ENCODE data around the gene MAGEA9B. TPM values are rescaled to one million over a fixed set of nuclear protein-coding genes. Genes with fewer than 3 reads are reported as not detected.
A peak's percentile ranks its signal among the peaks of the same experiment; 100 is the strongest.
"Not testable (repeated sequence)": the region's sequence is repeated elsewhere in the genome, so short reads cannot be mapped to it uniquely, and the experiment has no call there.

The MAGEA9B gene
- total and polyA plus RNA-seq, 10 of the 15 experiments (the other 5 are each of a cell fraction or from before 2014, with no cell fraction given), result 0.08 TPM; not detected in 9

DNA sequence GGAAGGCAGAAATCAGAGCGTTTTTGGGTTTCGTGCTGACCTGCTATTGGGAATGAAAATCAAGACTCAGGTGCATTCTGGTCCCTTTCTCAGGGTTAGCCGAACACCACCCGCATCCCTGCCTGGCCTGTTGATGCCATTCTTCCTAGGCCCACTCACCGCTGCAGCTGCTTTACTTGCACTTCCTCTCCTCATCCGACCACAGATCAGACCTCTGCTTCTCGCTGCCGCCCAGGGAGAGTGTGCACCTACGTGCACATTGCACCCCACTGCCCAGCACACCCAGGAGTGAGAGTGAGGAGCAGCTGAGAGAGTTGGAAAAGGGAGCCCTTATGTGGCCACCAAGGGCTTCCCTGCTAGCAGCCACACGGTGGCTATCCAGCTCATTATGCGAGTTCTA is 49.8 kb downstream of the MAGEA9B start:
- FAIRE-seq; H3K36me3 ChIP-seq (ENCODE audit: control insufficient read depth in 2 of 2, insufficient read depth in 2 of 2, low read length in 1 of 2); H3K9me3 ChIP-seq (replicated peaks; ENCODE audit: control insufficient read depth, insufficient read depth, low read length); H3K9ac ChIP-seq (ENCODE audit: control insufficient read depth, insufficient read depth, low read length); RAD21 ChIA-PET (ENCODE audit: unreplicated experiment); H3K79me2 ChIP-seq (ENCODE audit: control insufficient read depth, insufficient read depth, low read length); SMC1A ChIA-PET (ENCODE audit: uncharacterized antibody, unreplicated experiment); H3K4me2 ChIP-seq (ENCODE audit: control insufficient read depth, insufficient read depth); ATAC-seq; in situ Hi-C loops (cut with MboI); H3K27me3 ChIP-seq (replicated peaks in 1 of 2; ENCODE audit: control insufficient read depth in 2 of 2, insufficient read depth in 2 of 2, low read length in 1 of 2); H2AFZ ChIP-seq (ENCODE audit: control insufficient read depth, low read depth, low read length); H3K4me1 ChIP-seq (ENCODE audit: control insufficient read depth, insufficient read depth, low read length); CTCF ChIA-PET; H3K4me3 ChIP-seq; POLR2A ChIA-PET; BruUV-seq (replicated peaks); H4K20me1 ChIP-seq (ENCODE audit: control insufficient read depth, insufficient read depth); H3K27ac ChIP-seq (ENCODE audit: control insufficient read depth, insufficient read depth); DNase-seq (ENCODE audit: low read depth, low spot score): not testable (repeated sequence)
- intact Hi-C loops (cut with micrococcal nuclease; ENCODE audit: unreplicated experiment), result loop anchor here (10.0 kb wide), 3 partner anchors 287 to 1027 kb away; partner anchors contain the start of gene MTM1
- 42% methylated on average over 6 of the region's 11 CpGs for WGBS (ENCODE audit: insufficient coverage, insufficient replicate concordance, low lambda C conversion rate, missing lambda C conversion rate)
- TF ChIP-seq SPI1 (IDR thresholded peaks at IDR 0.05; ENCODE audit: borderline replicate concordance, insufficient read depth, low read depth, low read length), result peak; percentile 64

- RAD21 ChIA-PET (ENCODE audit: unreplicated experiment); H3K27me3 ChIP-seq (replicated peaks in 1 of 2; ENCODE audit: control insufficient read depth in 2 of 2, insufficient read depth in 2 of 2, low read length in 1 of 2); POLR2A ChIA-PET; H3K27ac ChIP-seq (ENCODE audit: control insufficient read depth, insufficient read depth); H3K9me3 ChIP-seq (replicated peaks; ENCODE audit: control insufficient read depth, insufficient read depth, low read length); in situ Hi-C loops (cut with MboI); DNase-seq (ENCODE audit: low read depth, low spot score); BruUV-seq (replicated peaks); H3K36me3 ChIP-seq (ENCODE audit: control insufficient read depth in 2 of 2, insufficient read depth in 2 of 2, low read length in 1 of 2); H2AFZ ChIP-seq (ENCODE audit: control insufficient read depth, low read depth, low read length); FAIRE-seq; H3K9ac ChIP-seq (ENCODE audit: control insufficient read depth, insufficient read depth, low read length); H4K20me1 ChIP-seq (ENCODE audit: control insufficient read depth, insufficient read depth); H3K4me1 ChIP-seq (ENCODE audit: control insufficient read depth, insufficient read depth, low read length); H3K4me3 ChIP-seq; H3K79me2 ChIP-seq (ENCODE audit: control insufficient read depth, insufficient read depth, low read length); ATAC-seq; SMC1A ChIA-PET (ENCODE audit: uncharacterized antibody, unreplicated experiment); H3K4me2 ChIP-seq (ENCODE audit: control insufficient read depth, insufficient read depth): not testable (repeated sequence)
- CTCF ChIA-PET, result interaction anchor here (1.3 kb wide), 1 partner anchor 7 kb away, joined by 3 read pairs; no protein-coding TSS in a partner anchor
- 13% methylated on average over 3 of the region's 3 CpGs for whole genome bisulfite sequencing (ENCODE audit: insufficient coverage, insufficient replicate concordance, low lambda C conversion rate, missing lambda C conversion rate)
- intact Hi-C loops (cut with micrococcal nuclease; ENCODE audit: unreplicated experiment), result loop anchor here (10.0 kb wide), 3 partner anchors 290 to 1030 kb away; partner anchors contain the start of gene MTM1
These were observed 52.2 kb downstream of the MAGEA9B start for GRCh38 chrX:149534926-149535602.

DNA sequence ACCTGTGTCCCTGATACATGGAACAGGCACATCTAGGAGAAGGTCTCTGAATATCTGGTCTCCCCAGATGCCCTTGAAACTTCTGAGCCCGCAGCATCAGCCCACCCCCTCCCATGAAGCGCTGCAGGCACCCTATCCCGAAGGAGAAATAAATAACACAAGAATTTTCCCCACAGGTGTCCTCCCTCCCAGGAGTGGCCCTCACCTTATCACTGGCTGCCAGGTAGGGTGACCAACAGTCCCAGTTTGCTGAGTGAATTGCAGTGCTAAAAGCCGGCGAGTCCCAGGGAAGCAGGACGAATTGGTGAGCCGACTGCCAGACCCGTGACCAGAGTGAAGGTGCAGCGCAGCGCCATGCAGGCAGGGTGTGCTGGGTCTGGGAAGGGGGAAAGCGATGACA is 53.3 kb downstream of the MAGEA9B start:
- H4K20me1 ChIP-seq (ENCODE audit: control insufficient read depth, insufficient read depth); H3K27me3 ChIP-seq (replicated peaks in 1 of 2; ENCODE audit: control insufficient read depth in 2 of 2, insufficient read depth in 2 of 2, low read length in 1 of 2); CTCF ChIA-PET; H3K79me2 ChIP-seq (ENCODE audit: control insufficient read depth, insufficient read depth, low read length); H3K36me3 ChIP-seq (ENCODE audit: control insufficient read depth in 2 of 2, insufficient read depth in 2 of 2, low read length in 1 of 2); in situ Hi-C loops (cut with MboI); H3K9ac ChIP-seq (ENCODE audit: control insufficient read depth, insufficient read depth, low read length); SMC1A ChIA-PET (ENCODE audit: uncharacterized antibody, unreplicated experiment); ATAC-seq; H3K4me1 ChIP-seq (ENCODE audit: control insufficient read depth, insufficient read depth, low read length); H3K9me3 ChIP-seq (replicated peaks; ENCODE audit: control insufficient read depth, insufficient read depth, low read length); BruUV-seq (replicated peaks); H2AFZ ChIP-seq (ENCODE audit: control insufficient read depth, low read depth, low read length); FAIRE-seq; H3K4me2 ChIP-seq (ENCODE audit: control insufficient read depth, insufficient read depth); RAD21 ChIA-PET (ENCODE audit: unreplicated experiment); DNase-seq (ENCODE audit: low read depth, low spot score); H3K27ac ChIP-seq (ENCODE audit: control insufficient read depth, insufficient read depth); POLR2A ChIA-PET; H3K4me3 ChIP-seq: not testable (repeated sequence)
- WGBS (ENCODE audit: insufficient coverage, insufficient replicate concordance, low lambda C conversion rate, missing lambda C conversion rate), result 47% methylated on average over 8 of the region's 11 CpGs
- intact Hi-C loops (cut with micrococcal nuclease; ENCODE audit: unreplicated experiment), result loop anchor here (10.0 kb wide), 3 partner anchors 291 to 1031 kb away; partner anchors contain the start of gene MTM1

DNA sequence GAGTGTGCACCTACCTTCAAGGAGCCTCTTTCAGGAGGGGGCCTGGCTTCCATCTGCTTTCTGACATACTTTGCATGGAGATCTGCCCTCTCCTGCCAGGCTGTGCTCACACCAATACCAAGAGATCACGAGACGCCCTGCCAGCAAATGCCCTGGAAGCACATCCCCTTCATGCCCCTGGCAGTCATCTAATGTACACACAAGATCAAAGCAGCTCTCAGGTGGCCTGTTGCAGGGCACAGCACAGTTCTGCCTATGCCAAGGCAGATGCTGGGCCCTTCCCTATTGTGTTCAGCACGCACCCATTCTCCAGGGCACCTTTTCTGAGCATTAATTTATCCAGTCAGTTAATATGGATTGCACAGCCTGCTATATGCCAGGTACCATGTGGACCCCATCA is 54.4 kb downstream of the MAGEA9B start:
- CTCF ChIA-PET; ATAC-seq; DNase-seq (ENCODE audit: low read depth, low spot score); H3K4me1 ChIP-seq (ENCODE audit: control insufficient read depth, insufficient read depth, low read length); BruUV-seq (replicated peaks); H3K4me2 ChIP-seq (ENCODE audit: control insufficient read depth, insufficient read depth); in situ Hi-C loops (cut with MboI); POLR2A ChIA-PET; H3K27ac ChIP-seq (ENCODE audit: control insufficient read depth, insufficient read depth); H2AFZ ChIP-seq (ENCODE audit: control insufficient read depth, low read depth, low read length); H3K4me3 ChIP-seq; FAIRE-seq; H3K27me3 ChIP-seq (replicated peaks in 1 of 2; ENCODE audit: control insufficient read depth in 2 of 2, insufficient read depth in 2 of 2, low read length in 1 of 2); H4K20me1 ChIP-seq (ENCODE audit: control insufficient read depth, insufficient read depth); H3K9me3 ChIP-seq (replicated peaks; ENCODE audit: control insufficient read depth, insufficient read depth, low read length); H3K9ac ChIP-seq (ENCODE audit: control insufficient read depth, insufficient read depth, low read length); SMC1A ChIA-PET (ENCODE audit: uncharacterized antibody, unreplicated experiment); H3K36me3 ChIP-seq (ENCODE audit: control insufficient read depth in 2 of 2, insufficient read depth in 2 of 2, low read length in 1 of 2); RAD21 ChIA-PET (ENCODE audit: unreplicated experiment); H3K79me2 ChIP-seq (ENCODE audit: control insufficient read depth, insufficient read depth, low read length): not testable (repeated sequence)
- 63% methylated on average over 1 of the region's 3 CpGs for WGBS (ENCODE audit: insufficient coverage, insufficient replicate concordance, low lambda C conversion rate, missing lambda C conversion rate)
- intact Hi-C loops (cut with micrococcal nuclease; ENCODE audit: unreplicated experiment), result loop anchor here (10.0 kb wide), 3 partner anchors 292 to 1032 kb away; partner anchors contain the start of gene MTM1
